ENCODE measurements around the gene TSPEAR. TPM values are rescaled to one million over a fixed set of nuclear protein-coding genes. Genes with fewer than 3 reads are reported as not detected.

Gene TSPEAR
- polyA plus RNA-seq, 4 donors, result 0.09 to 0.53 (median 0.27) TPM; not detected in 1

- no peak for DNase-seq
- Histone ChIP-seq H3K27ac (ENCODE audit: low read depth in 1 of 3, low read length in 2 of 3) (no peak overlapping the region), H3K4me3 (ENCODE audit: low read depth in 1 of 3, low read length in 3 of 3) (no peak overlapping the region), H3K4me1 (ENCODE audit: control insufficient read depth in 3 of 3, insufficient read depth in 2 of 3, low read depth in 1 of 3, low read length in 2 of 3) (no peaks in the 10 kb centered on the region), H3K9me3 (ENCODE audit: control insufficient read depth in 2 of 2, insufficient read depth in 1 of 2, low read depth in 1 of 2, low read length in 1 of 2) (no peaks in the 10 kb centered on the region), H3K27me3 (ENCODE audit: control insufficient read depth in 3 of 3, insufficient read depth in 3 of 3, low read length in 3 of 3) (peaks cover 2 to 9% (median 6%) of the 10 kb centered on the region in 3 donors), H3K36me3 (ENCODE audit: control insufficient read depth in 3 of 3, insufficient read depth in 2 of 3, low read depth in 1 of 3, low read length in 3 of 3) (no peaks in the 10 kb centered on the region)
- no peak for FAIRE-seq
- 85 to 91% (median 87%) methylated on average over 23 of the region's 23 CpGs for WGBS, 3 donors
Measured at GRCh38 chr21:44729336-44730027, 18.1 kb upstream of the TSPEAR start.

- Histone ChIP-seq H3K4me3 (ENCODE audit: low read depth in 1 of 3, low read length in 3 of 3) (no peak overlapping the region), H3K27me3 (ENCODE audit: control insufficient read depth in 3 of 3, insufficient read depth in 3 of 3, low read length in 3 of 3) (peaks cover 2 to 16% (median 12%) of the 10 kb centered on the region in 3 donors), H3K27ac (ENCODE audit: low read depth in 1 of 3, low read length in 2 of 3) (no peak overlapping the region), H3K36me3 (ENCODE audit: control insufficient read depth in 3 of 3, insufficient read depth in 2 of 3, low read depth in 1 of 3, low read length in 3 of 3) (no peaks in the 10 kb centered on the region), H3K9me3 (ENCODE audit: control insufficient read depth in 2 of 2, insufficient read depth in 1 of 2, low read depth in 1 of 2, low read length in 1 of 2) (no peaks in the 10 kb centered on the region), H3K4me1 (ENCODE audit: control insufficient read depth in 3 of 3, insufficient read depth in 2 of 3, low read depth in 1 of 3, low read length in 2 of 3) (peaks cover 0 to under 1% (median 0%) of the 10 kb centered on the region in 3 donors)
- WGBS, 3 donors, result 84 to 89% (median 87%) methylated on average over 14 of the region's 14 CpGs
- FAIRE-seq (no peak), DNase-seq (no peak)
Measured at GRCh38 chr21:44728716-44729115, 17.3 kb upstream of the TSPEAR start.

GRCh38 chr21:44727757-44728156, 16.4 kb upstream of the TSPEAR start:
- no peaks in the 10 kb centered on the region for H3K9me3 ChIP-seq (ENCODE audit: control insufficient read depth in 2 of 2, insufficient read depth in 1 of 2, low read depth in 1 of 2, low read length in 1 of 2)
- WGBS, 3 donors, result 63 to 77% (median 75%) methylated on average over 9 of the region's 9 CpGs
- no peak for FAIRE-seq
- DNase-seq, result no peak
- H3K4me3 ChIP-seq (ENCODE audit: low read depth in 1 of 3, low read length in 3 of 3), result no peak overlapping the region
- no peaks in the 10 kb centered on the region for H3K36me3 ChIP-seq (ENCODE audit: control insufficient read depth in 3 of 3, insufficient read depth in 2 of 3, low read depth in 1 of 3, low read length in 3 of 3)
- H3K27me3 ChIP-seq (ENCODE audit: control insufficient read depth in 3 of 3, insufficient read depth in 3 of 3, low read length in 3 of 3), result peaks cover 2 to 25% (median 22%) of the 10 kb centered on the region in 3 donors
- H3K4me1 ChIP-seq (ENCODE audit: control insufficient read depth in 3 of 3, insufficient read depth in 2 of 3, low read depth in 1 of 3, low read length in 2 of 3), result peaks cover 0 to 9% (median 0%) of the 10 kb centered on the region in 3 donors
- H3K27ac ChIP-seq (ENCODE audit: low read depth in 1 of 3, low read length in 2 of 3), result no peak overlapping the region

- 93 to 97% (median 96%) methylated on average over 8 of the region's 8 CpGs for WGBS, 3 donors
- DNase-seq (no peak), FAIRE-seq (no peak)
- Histone ChIP-seq H3K36me3 (ENCODE audit: control insufficient read depth in 3 of 3, insufficient read depth in 2 of 3, low read depth in 1 of 3, low read length in 3 of 3) (no peaks in the 10 kb centered on the region), H3K27me3 (ENCODE audit: control insufficient read depth in 3 of 3, insufficient read depth in 3 of 3, low read length in 3 of 3) (peaks cover 2 to 30% (median 23%) of the 10 kb centered on the region in 3 donors), H3K4me1 (ENCODE audit: control insufficient read depth in 3 of 3, insufficient read depth in 2 of 3, low read depth in 1 of 3, low read length in 2 of 3) (peaks cover 0 to 9% (median 0%) of the 10 kb centered on the region in 3 donors), H3K4me3 (ENCODE audit: low read depth in 1 of 3, low read length in 3 of 3) (no peak overlapping the region), H3K27ac (ENCODE audit: low read depth in 1 of 3, low read length in 2 of 3) (no peak overlapping the region), H3K9me3 (ENCODE audit: control insufficient read depth in 2 of 2, insufficient read depth in 1 of 2, low read depth in 1 of 2, low read length in 1 of 2) (no peaks in the 10 kb centered on the region)
Measured at GRCh38 chr21:44727321-44727720, 15.9 kb upstream of the TSPEAR start.

- 32 to 72% (median 66%) methylated on average over 6 of the region's 6 CpGs for WGBS, 3 donors
- Histone ChIP-seq H3K9me3 (ENCODE audit: control insufficient read depth in 2 of 2, insufficient read depth in 1 of 2, low read depth in 1 of 2, low read length in 1 of 2) (no peaks in the 10 kb centered on the region), H3K27ac (ENCODE audit: low read depth in 1 of 3, low read length in 2 of 3) (no peak overlapping the region), H3K4me1 (ENCODE audit: control insufficient read depth in 3 of 3, insufficient read depth in 2 of 3, low read depth in 1 of 3, low read length in 2 of 3) (peaks cover 0 to 9% (median 0%) of the 10 kb centered on the region in 3 donors), H3K36me3 (ENCODE audit: control insufficient read depth in 3 of 3, insufficient read depth in 2 of 3, low read depth in 1 of 3, low read length in 3 of 3) (no peaks in the 10 kb centered on the region), H3K27me3 (ENCODE audit: control insufficient read depth in 3 of 3, insufficient read depth in 3 of 3, low read length in 3 of 3) (peaks cover 2 to 30% (median 23%) of the 10 kb centered on the region in 3 donors), H3K4me3 (ENCODE audit: low read depth in 1 of 3, low read length in 3 of 3) (no peak overlapping the region)
- FAIRE-seq, result no peak
- DNase-seq, result no peak
Measured at GRCh38 chr21:44726826-44727225, 15.5 kb upstream of the TSPEAR start.

GRCh38 chr21:44724926-44725325, 13.6 kb upstream of the TSPEAR start:
- DNase-seq, result no peak
- peaks cover 2 to 33% (median 20%) of the 10 kb centered on the region in 3 donors for H3K27me3 ChIP-seq (ENCODE audit: control insufficient read depth in 3 of 3, insufficient read depth in 3 of 3, low read length in 3 of 3)
- no peaks in the 10 kb centered on the region for H3K36me3 ChIP-seq (ENCODE audit: control insufficient read depth in 3 of 3, insufficient read depth in 2 of 3, low read depth in 1 of 3, low read length in 3 of 3)
- H3K4me3 ChIP-seq (ENCODE audit: low read depth in 1 of 3, low read length in 3 of 3), result no peak overlapping the region
- no peak for FAIRE-seq
- no peak overlapping the region for H3K27ac ChIP-seq (ENCODE audit: low read depth in 1 of 3, low read length in 2 of 3)
- WGBS, 3 donors, result 91 to 92% (median 92%) methylated on average over 14 of the region's 14 CpGs
- peaks cover 0 to 9% (median 0%) of the 10 kb centered on the region in 3 donors for H3K4me1 ChIP-seq (ENCODE audit: control insufficient read depth in 3 of 3, insufficient read depth in 2 of 3, low read depth in 1 of 3, low read length in 2 of 3)
- H3K9me3 ChIP-seq (ENCODE audit: control insufficient read depth in 2 of 2, insufficient read depth in 1 of 2, low read depth in 1 of 2, low read length in 1 of 2), result no peaks in the 10 kb centered on the region

GRCh38 chr21:44724196-44724595, 12.8 kb upstream of the TSPEAR start:
- H3K9me3 ChIP-seq (ENCODE audit: control insufficient read depth in 2 of 2, insufficient read depth in 1 of 2, low read depth in 1 of 2, low read length in 1 of 2), result no peaks in the 10 kb centered on the region
- DNase-seq (no peak), FAIRE-seq (no peak)
- no peak overlapping the region for H3K27ac ChIP-seq (ENCODE audit: low read depth in 1 of 3, low read length in 2 of 3)
- H3K4me1 ChIP-seq (ENCODE audit: control insufficient read depth in 3 of 3, insufficient read depth in 2 of 3, low read depth in 1 of 3, low read length in 2 of 3), result peaks cover 0 to 9% (median 0%) of the 10 kb centered on the region in 3 donors
- WGBS, 3 donors, result 63 to 85% (median 75%) methylated on average over 7 of the region's 7 CpGs
- no peak overlapping the region for H3K4me3 ChIP-seq (ENCODE audit: low read depth in 1 of 3, low read length in 3 of 3)
- no peaks in the 10 kb centered on the region for H3K36me3 ChIP-seq (ENCODE audit: control insufficient read depth in 3 of 3, insufficient read depth in 2 of 3, low read depth in 1 of 3, low read length in 3 of 3)
- H3K27me3 ChIP-seq (ENCODE audit: control insufficient read depth in 3 of 3, insufficient read depth in 3 of 3, low read length in 3 of 3), result peaks cover 2 to 33% (median 20%) of the 10 kb centered on the region in 3 donors

- Histone ChIP-seq H3K4me3 (ENCODE audit: low read depth in 1 of 3, low read length in 3 of 3) (no peak overlapping the region), H3K27ac (ENCODE audit: low read depth in 1 of 3, low read length in 2 of 3) (no peak overlapping the region), H3K36me3 (ENCODE audit: control insufficient read depth in 3 of 3, insufficient read depth in 2 of 3, low read depth in 1 of 3, low read length in 3 of 3) (no peaks in the 10 kb centered on the region), H3K4me1 (ENCODE audit: control insufficient read depth in 3 of 3, insufficient read depth in 2 of 3, low read depth in 1 of 3, low read length in 2 of 3) (peaks cover 0 to 9% (median 0%) of the 10 kb centered on the region in 3 donors), H3K27me3 (ENCODE audit: control insufficient read depth in 3 of 3, insufficient read depth in 3 of 3, low read length in 3 of 3) (peaks cover 2 to 37% (median 25%) of the 10 kb centered on the region in 3 donors), H3K9me3 (ENCODE audit: control insufficient read depth in 2 of 2, insufficient read depth in 1 of 2, low read depth in 1 of 2, low read length in 1 of 2) (no peaks in the 10 kb centered on the region)
- 11 to 18% (median 16%) methylated on average over 45 to 61 of the region's 61 CpGs for WGBS, 3 donors
- FAIRE-seq, result no peak
- DNase-seq, result no peak
Measured at GRCh38 chr21:44723177-44724131, 12.1 kb upstream of the TSPEAR start.
